Cardiac fibroblast (primary cell): ENCODE data around the gene KRT16.
"Not testable (repeated sequence)": the region's sequence is repeated elsewhere in the genome, so short reads cannot be mapped to it uniquely, and the experiment has no call there.

Experiments
- DNase-seq, 2 donors: peaks; one replicate each; pipeline versions ENCODE4 v3.0.0 to v3.0.0-alpha.2; 2010; ENCODE audit warnings: low read depth in 2 of 2
- H3K4me3 ChIP-seq, 2 donors: replicated peaks in 1 of 2; 1 replicate in 1 of 2; 2 replicates in 1 of 2; pipeline ENCODE4 v1.5.1; 2011; ENCODE audit warnings: low read depth in 2 of 2, low read length in 2 of 2, mild to moderate bottlenecking in 2 of 2, moderate library complexity in 1 of 2
- CTCF ChIP-seq: IDR thresholded peaks from one replicate; pipeline ENCODE4 v1.5.1; 2011; ENCODE audit warnings: low read depth, mild to moderate bottlenecking, low read length, inconsistent platforms

The KRT16 gene

GRCh38 chr17:41619036-41619926 lies 6.7 kb upstream of the KRT16 start:
- no peak for TF ChIP-seq CTCF
- no peak for DNase-seq
- no peak overlapping the region for H3K4me3 ChIP-seq

GRCh38 chr17:41618341-41619035 lies 5.9 kb upstream of the KRT16 start:
- no peak for DNase-seq

GRCh38 chr17:41617698-41618097 lies 5.1 kb upstream of the KRT16 start:
- TF ChIP-seq CTCF = no peak
- H3K4me3 ChIP-seq = no peak overlapping the region
- DNase-seq = no peak

More at GRCh38 chr17:41618341-41619035, 5.9 kb upstream of the KRT16 start:
- no peak overlapping the region for H3K4me3 ChIP-seq
- TF ChIP-seq CTCF = no peak

GRCh38 chr17:41617136-41617535 lies 4.6 kb upstream of the KRT16 start:
- no peak for TF ChIP-seq CTCF
- no peak overlapping the region for H3K4me3 ChIP-seq
- no peak for DNase-seq

- not testable (repeated sequence) for H3K4me3 ChIP-seq, DNase-seq
Measured at GRCh38 chr17:41616486-41616885, 3.9 kb upstream of the KRT16 start.

- H3K4me3 ChIP-seq = no peak overlapping the region
- TF ChIP-seq CTCF = no peak
- no peak for DNase-seq
Measured at GRCh38 chr17:41615454-41615853, 2.9 kb upstream of the KRT16 start.

GRCh38 chr17:41614767-41615166 lies 2.2 kb upstream of the KRT16 start:
- H3K4me3 ChIP-seq, DNase-seq: not testable (repeated sequence)
